H1 (cell line): ENCODE measurements around the gene HSD17B2. TPM values are rescaled to one million over a fixed set of nuclear protein-coding genes. Genes with fewer than 3 reads are reported as not detected.

ENCODE experiments used
- CTCF ChIA-PET: fragments of 300-600 bp; sonication (Branson Sonifier 250); formaldehyde crosslinking; loops from one replicate; lab custom pipeline; 2021; ENCODE audit not compliant: partially characterized antibody; lab: Charles Lee
- POLR2A ChIA-PET: fragments of 300-600 bp; sonication (Branson Sonifier 250); formaldehyde crosslinking; loops from one replicate; lab custom pipeline; 2021; ENCODE audit warnings: inconsistent platforms; ENCODE audit not compliant: partially characterized antibody; lab: Charles Lee
- DNase-seq, 2 experiments: peaks; one replicate each; pipeline versions ENCODE4 v3.0.0 to v3.0.0-alpha.2; 2010 to 2022; ENCODE audit warnings: low spot score in 2 of 2, low read depth in 1 of 2, mixed read lengths in 1 of 2
- FAIRE-seq: peaks from 2 replicates; lab custom pipeline; 2011; peaks lifted over from hg19 to GRCh38; lab: Jason Lieb, UNC
- H2AFZ ChIP-seq: 2 replicates; pipeline ENCODE4 v1.8.1; 2012; ENCODE audit warnings: low read length, inconsistent platforms
- H2AK5ac ChIP-seq: 2 replicates; pipeline ENCODE4 v1.6.1; 2013; ENCODE audit warnings: low read depth, low read length
- H2BK120ac ChIP-seq: replicated peaks from 2 replicates; pipeline ENCODE3; 2013; ENCODE audit warnings: low read depth, low read length, inconsistent platforms
- H2BK12ac ChIP-seq: 2 replicates; pipeline ENCODE4 v1.6.1; 2013; ENCODE audit warnings: low read depth, low read length
- H2BK15ac ChIP-seq: 2 replicates; pipeline ENCODE4 v1.6.1; 2013; ENCODE audit warnings: low read length
- H2BK20ac ChIP-seq: 2 replicates; pipeline ENCODE4 v1.6.1; 2013; ENCODE audit warnings: low read length
- H2BK5ac ChIP-seq: 2 replicates; pipeline ENCODE4 v1.6.1; 2013; ENCODE audit warnings: low read depth, low read length
- H3K14ac ChIP-seq: 2 replicates; pipeline ENCODE4 v1.6.1; 2013; ENCODE audit warnings: inconsistent platforms; ENCODE audit not compliant: insufficient read length
- H3K18ac ChIP-seq: 2 replicates; pipeline ENCODE4 v1.6.1; 2013; ENCODE audit warnings: low read length; ENCODE audit errors: extremely low read depth
- H3K23ac ChIP-seq: 2 replicates; pipeline ENCODE4 v1.6.1; 2013; ENCODE audit warnings: inconsistent platforms; ENCODE audit not compliant: insufficient read length
- H3K23me2 ChIP-seq: 2 replicates; pipeline ENCODE4 v1.6.1; 2013; ENCODE audit warnings: low read depth, low read length
- H3K27ac ChIP-seq: 2 replicates; pipeline ENCODE4 v1.6.1; 2011; ENCODE audit warnings: low read depth, low read length, inconsistent platforms
- H3K27me3 ChIP-seq, 4 experiments: replicated peaks in 1 of 4; 1 replicate in 1 of 4; 2 replicates in 3 of 4; pipeline versions ENCODE4 v1.6.1 to v1.8.1; 2011 to 2013; ENCODE audit warnings: low read length in 3 of 4, mild to moderate bottlenecking in 3 of 4, inconsistent platforms in 2 of 4, mixed read lengths in 2 of 4, moderate library complexity in 1 of 4; ENCODE audit not compliant: control insufficient read depth in 3 of 4, insufficient read depth in 3 of 4; ENCODE audit errors: extremely low read depth in 1 of 4
- H3K36me3 ChIP-seq, 4 experiments: 2 replicates each; pipeline versions ENCODE4 v1.6.1 to v1.8.1; 2011 to 2013; ENCODE audit warnings: mild to moderate bottlenecking in 4 of 4, low read length in 3 of 4, moderate library complexity in 2 of 4, control low read depth in 1 of 4, inconsistent platforms in 1 of 4; ENCODE audit not compliant: insufficient read depth in 4 of 4, control insufficient read depth in 2 of 4
- H3K4ac ChIP-seq: replicated peaks from 2 replicates; pipeline ENCODE3; 2013; ENCODE audit warnings: low read length, low read depth, mixed read lengths, inconsistent platforms; ENCODE audit not compliant: insufficient read length
- H3K4me1 ChIP-seq, 4 experiments: replicated peaks in 1 of 4; 1 replicate in 1 of 4; 2 replicates in 3 of 4; pipeline versions ENCODE4 v1.6.1 to v1.8.1; 2011 to 2013; ENCODE audit warnings: low read length in 3 of 4, inconsistent platforms in 2 of 4, mixed read lengths in 1 of 4; ENCODE audit not compliant: insufficient read depth in 4 of 4, control insufficient read depth in 3 of 4
- H3K4me2 ChIP-seq, 2 experiments: 2 replicates each; pipeline versions ENCODE4 v1.6.1 to v1.8.1; 2011 to 2013; ENCODE audit warnings: low read depth in 2 of 2, low read length in 2 of 2, control low read depth in 1 of 2, inconsistent platforms in 1 of 2, mild to moderate bottlenecking in 1 of 2; ENCODE audit not compliant: insufficient read depth in 1 of 2
- H3K4me3 ChIP-seq, 4 experiments: fragments of 200-600, 300-600 bp in 1 of 4; sonication (generic), shearing (Covaris generic), sonication (Bioruptor Twin) in 1 of 4; 2 replicates each; pipeline versions ENCODE4 v1.5.1 to v1.8.1; 2011 to 2016; ENCODE audit warnings: low read length in 4 of 4, low read depth in 3 of 4, control low read depth in 2 of 4, inconsistent platforms in 2 of 4, mild to moderate bottlenecking in 2 of 4, mixed read lengths in 1 of 4, moderate library complexity in 1 of 4; ENCODE audit not compliant: insufficient read depth in 2 of 4; ENCODE audit errors: extremely low read depth in 1 of 4
- H3K56ac ChIP-seq: replicated peaks from 2 replicates; pipeline ENCODE3; 2013; ENCODE audit warnings: low read depth, mild to moderate bottlenecking, mixed read lengths, low read length, inconsistent platforms; ENCODE audit not compliant: insufficient read length
- H3K79me1 ChIP-seq: 2 replicates; pipeline ENCODE4 v1.6.1; 2013; ENCODE audit warnings: low read depth, low read length, control low read depth
- H3K79me2 ChIP-seq, 2 experiments: 2 replicates each; pipeline versions ENCODE4 v1.6.1 to v1.8.1; 2012 to 2013; ENCODE audit warnings: low read length in 2 of 2, mild to moderate bottlenecking in 2 of 2, inconsistent platforms in 1 of 2; ENCODE audit not compliant: insufficient read depth in 2 of 2, control insufficient read depth in 1 of 2
- H3K9ac ChIP-seq, 4 experiments: replicated peaks in 1 of 4; 1 replicate in 1 of 4; 2 replicates in 3 of 4; pipeline versions ENCODE4 v1.6.1 to v1.8.1; 2011 to 2013; ENCODE audit warnings: low read depth in 3 of 4, low read length in 3 of 4, control low read depth in 2 of 4, mild to moderate bottlenecking in 2 of 4, moderate library complexity in 2 of 4, inconsistent platforms in 1 of 4; ENCODE audit errors: extremely low read depth in 1 of 4
- H3K9me3 ChIP-seq, 2 experiments: 2 replicates each; pipeline versions ENCODE4 v1.6.1 to v1.8.1; 2012 to 2013; ENCODE audit warnings: mild to moderate bottlenecking in 2 of 2, moderate library complexity in 2 of 2, control low read depth in 1 of 2, inconsistent platforms in 1 of 2, low read depth in 1 of 2, low read length in 1 of 2, mixed read lengths in 1 of 2; ENCODE audit not compliant: insufficient read depth in 2 of 2
- H4K20me1 ChIP-seq, 2 experiments: replicated peaks in 1 of 2; 2 replicates each; pipeline versions ENCODE3 to v1.8.1; 2011 to 2013; ENCODE audit warnings: inconsistent platforms in 2 of 2, low read length in 2 of 2, mild to moderate bottlenecking in 1 of 2; ENCODE audit not compliant: insufficient read depth in 2 of 2, control insufficient read depth in 1 of 2
- H4K5ac ChIP-seq: 2 replicates; pipeline ENCODE4 v1.6.1; 2013; ENCODE audit warnings: low read length, low read depth, mixed read lengths, inconsistent platforms; ENCODE audit not compliant: insufficient read length
- H4K8ac ChIP-seq: 2 replicates; pipeline ENCODE4 v1.8.0; 2013; ENCODE audit warnings: mild to moderate bottlenecking, moderate library complexity, low read length, inconsistent platforms; ENCODE audit not compliant: insufficient read depth; ENCODE audit errors: extremely low read depth
- H4K91ac ChIP-seq: replicated peaks from 2 replicates; pipeline ENCODE3; 2013; ENCODE audit warnings: low read length, mixed read lengths, inconsistent platforms; ENCODE audit not compliant: insufficient read length
- CBX5 ChIP-seq: fragments of 300-800, 300-1000 bp; sonication (generic); IDR thresholded peaks from 2 replicates; pipeline ENCODE4 v1.7.1; 2016; ENCODE audit warnings: antibody characterized with exemption, low read length, low read depth
- CEBPB ChIP-seq: IDR thresholded peaks from 2 replicates; pipeline ENCODE4 v1.6.1; 2012; ENCODE audit warnings: low read depth, low read length
- HDAC6 ChIP-seq: IDR thresholded peaks from one replicate; pipeline ENCODE4 v1.7.1; 2012; ENCODE audit warnings: low read depth, mild to moderate bottlenecking, inconsistent platforms, low read length, moderate library complexity
- SRF ChIP-seq: IDR thresholded peaks from 2 replicates; pipeline ENCODE4 v1.6.1; 2011; ENCODE audit warnings: mild to moderate bottlenecking, low read depth, low read length, moderate library complexity
- TBP ChIP-seq: IDR thresholded peaks from 2 replicates; pipeline ENCODE4 v1.6.1; 2011; ENCODE audit warnings: low read depth, low read length, improper control_type of control experiment
- TCF12 ChIP-seq: IDR thresholded peaks from 2 replicates; pipeline ENCODE4 v1.6.1; 2011; ENCODE audit warnings: low read depth, mild to moderate bottlenecking, low read length
- whole genome bisulfite sequencing, 2 experiments: shearing (Covaris generic) in 1 of 2; methylation state at CpG; one replicate each; pipeline versions ENCODE4 v1.1.6 to v1.1.7; 2013 to 2015; ENCODE audit warnings: low lambda C conversion rate in 2 of 2, mixed read lengths in 2 of 2, inconsistent platforms in 1 of 2, low coverage in 1 of 2, missing lambda C conversion rate in 1 of 2; ENCODE audit not compliant: insufficient replicate concordance in 2 of 2, insufficient coverage in 1 of 2, insufficient read length in 1 of 2; ENCODE audit errors: extremely low coverage in 1 of 2, missing lambda C conversion rate in 1 of 2; 5-methylcytosine and 5-hydroxymethylcytosine counted together
- polyA plus RNA-seq, 7 experiments: library from polyadenylated mRNA; depleted of rRNA in 3 of 7; stranded (reverse) in 5 of 7; unstranded in 2 of 7; fragments of >200 nt in 5 of 7; fragments of 200-250 nt in 2 of 7; gene quantifications; 1 replicate in 5 of 7; 2 replicates in 1 of 7; 4 replicates in 1 of 7; pipeline versions ENCODE4 v1.2.1 to v1.2.3, GENCODE V29; 2011 to 2013; ENCODE audit warnings: missing spikeins in 2 of 7, mixed read lengths in 2 of 7
- total RNA-seq: library from RNA; stranded (reverse); fragmentation: NEBNext Ultra II Directional; extraction: Animal tissue kit (Norgen Biotek cat#: 25700); gene quantifications from 2 replicates; pipeline ENCODE4 v1.2.1, GENCODE V29; 2021

The HSD17B2 gene
- total and polyA plus RNA-seq, 2 of the 8 experiments (the other 6 are each of a cell fraction or from before 2014, with no cell fraction given), result not detected

DNA sequence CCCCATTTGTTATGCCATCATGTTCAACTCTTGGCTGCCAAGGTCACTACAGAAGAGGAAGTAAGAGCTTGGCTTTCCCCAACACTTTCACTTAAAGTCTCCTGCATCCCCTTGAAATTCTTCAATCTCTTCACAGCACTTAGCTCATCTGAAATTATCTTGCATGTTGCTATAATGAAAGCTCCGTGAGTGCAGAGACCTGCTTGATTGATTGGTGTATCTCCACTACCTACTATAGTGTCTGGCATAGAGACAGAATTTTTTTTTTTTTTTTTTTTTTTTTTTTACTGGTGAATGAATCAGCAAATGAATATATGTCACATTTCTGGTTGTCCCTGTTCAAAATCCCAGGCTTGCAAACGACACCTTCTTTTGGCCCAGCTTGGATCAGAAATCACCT lies 21.9 kb upstream of the HSD17B2 start:
- Histone ChIP-seq H3K9me3 (peaks cover 18 to 38% of the 10 kb centered on the region in 2 experiments), H2AK5ac (no peak overlapping the region), H4K20me1 (no peaks in the 10 kb centered on the region), H3K18ac (no peak overlapping the region), H2BK5ac (no peak overlapping the region), H3K56ac (no peak overlapping the region), H3K4me1 (no peaks in the 10 kb centered on the region), H3K4me3 (no peak overlapping the region), H4K8ac (no peak overlapping the region), H3K9ac (no peak overlapping the region), H3K4ac (no peak overlapping the region), H2BK12ac (no peak overlapping the region), H2BK15ac (no peak overlapping the region), H3K27ac (no peak overlapping the region), H2BK120ac (no peak overlapping the region), H3K23ac (no peak overlapping the region), H2AFZ (no peak overlapping the region), H2BK20ac (no peak overlapping the region), H3K79me1 (no peaks in the 10 kb centered on the region), H3K27me3 (no peaks in the 10 kb centered on the region; a peak in 1 of 7 replicates), H3K36me3 (no peaks in the 10 kb centered on the region), H3K4me2 (no peak overlapping the region), H3K23me2 (no peaks in the 10 kb centered on the region), H4K5ac (no peak overlapping the region), H3K14ac (no peak overlapping the region), H4K91ac (no peak overlapping the region), H3K79me2 (no peaks in the 10 kb centered on the region)
- CTCF ChIA-PET, result interaction anchor here (0.8 to 2.3 kb wide), 5 partner anchors 16 to 271 kb away, joined by 3 to 12 read pairs (median 4); no protein-coding TSS in a partner anchor
- no peak for FAIRE-seq
- no peak for DNase-seq
- 82% methylated on average over 2 of the region's 2 CpGs; no CpG with 5 or more reads in 1 of the 2 experiments for WGBS, 2 experiments
- POLR2A ChIA-PET, result no interaction called here
- TF ChIP-seq CEBPB (no peak), TCF12 (no peak), HDAC6 (no peak), TBP (no peak), CBX5 (no peak), SRF (no peak)
